Mesothelial cell of epicardium (in vitro differentiated cells): ENCODE results near the gene SPOCK1. TPM values are rescaled to one million over a fixed set of nuclear protein-coding genes. Genes with fewer than 3 reads are reported as not detected.

Source experiments
- DNase-seq, 2 experiments: peaks; one replicate each; pipeline ENCODE4 v3.0.0; 2021; ENCODE audit warnings: low spot score in 2 of 2; ENCODE audit not compliant: unreplicated experiment in 2 of 2
- H3K27ac Mint-ChIP-seq: 2 replicates; pipeline ENCODE4 v1.8.0; 2021; ENCODE audit warnings: mixed read lengths
- H3K27me3 Mint-ChIP-seq: 2 replicates; pipeline ENCODE4 v1.8.0; 2021; ENCODE audit warnings: low read depth, mixed read lengths
- H3K36me3 Mint-ChIP-seq: 2 replicates; pipeline ENCODE4 v1.8.0; 2021; ENCODE audit warnings: mixed read lengths
- H3K4me1 Mint-ChIP-seq: 2 replicates; pipeline ENCODE4 v1.8.0; 2021; ENCODE audit warnings: mixed read lengths
- H3K4me3 Mint-ChIP-seq: 2 replicates; pipeline ENCODE4 v1.8.0; 2021; ENCODE audit warnings: mild to moderate bottlenecking, moderate library complexity, mixed read lengths
- H3K9me3 Mint-ChIP-seq: 2 replicates; pipeline ENCODE4 v1.8.0; 2021; ENCODE audit warnings: mixed read lengths
- total RNA-seq: library from RNA; stranded (reverse); gene quantifications from 3 replicates; pipeline ENCODE4 v1.2.1, GENCODE V29; 2021
- TF ChIP-seq, protein P1 (sequence below): fragments of 200-600 bp; sonication (generic); IDR thresholded peaks from one replicate; pipeline ENCODE4 v1.5.0; 2021; ENCODE audit warnings: antibody characterized with exemption; ENCODE audit not compliant: unreplicated experiment

The SPOCK1 gene
- total RNA-seq, 1 donor from 2014 or later, result 6.6 TPM

DNA sequence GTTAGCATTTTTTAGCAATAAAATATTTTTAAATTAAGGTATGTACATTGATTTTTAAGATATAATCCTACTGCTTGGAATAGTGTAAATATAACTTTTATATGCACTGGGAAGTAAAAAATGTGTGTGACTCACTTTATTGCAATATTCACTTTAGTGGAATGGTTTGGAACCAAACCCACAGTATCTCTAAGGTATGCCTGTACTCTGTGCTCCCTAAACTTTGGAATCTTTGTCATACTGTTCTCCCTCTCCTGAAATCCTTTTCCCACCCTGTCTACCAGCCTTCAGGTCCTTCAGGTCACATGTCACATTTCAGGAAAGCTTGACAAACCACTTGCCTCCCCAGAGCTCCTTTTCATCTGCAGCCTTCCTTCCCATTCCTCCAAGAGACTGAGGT lies 308.7 kb downstream of the SPOCK1 start:
- Mint-ChIP-seq H3K9me3 (no peaks in the 10 kb centered on the region), H3K4me1 (no peaks in the 10 kb centered on the region), H3K4me3 (no peak overlapping the region), H3K36me3 (no peaks in the 10 kb centered on the region), H3K27me3 (peaks cover 28% of the 10 kb centered on the region), H3K27ac (no peak overlapping the region)
- DNase-seq, result no peak
- TF ChIP-seq, protein P1, sequence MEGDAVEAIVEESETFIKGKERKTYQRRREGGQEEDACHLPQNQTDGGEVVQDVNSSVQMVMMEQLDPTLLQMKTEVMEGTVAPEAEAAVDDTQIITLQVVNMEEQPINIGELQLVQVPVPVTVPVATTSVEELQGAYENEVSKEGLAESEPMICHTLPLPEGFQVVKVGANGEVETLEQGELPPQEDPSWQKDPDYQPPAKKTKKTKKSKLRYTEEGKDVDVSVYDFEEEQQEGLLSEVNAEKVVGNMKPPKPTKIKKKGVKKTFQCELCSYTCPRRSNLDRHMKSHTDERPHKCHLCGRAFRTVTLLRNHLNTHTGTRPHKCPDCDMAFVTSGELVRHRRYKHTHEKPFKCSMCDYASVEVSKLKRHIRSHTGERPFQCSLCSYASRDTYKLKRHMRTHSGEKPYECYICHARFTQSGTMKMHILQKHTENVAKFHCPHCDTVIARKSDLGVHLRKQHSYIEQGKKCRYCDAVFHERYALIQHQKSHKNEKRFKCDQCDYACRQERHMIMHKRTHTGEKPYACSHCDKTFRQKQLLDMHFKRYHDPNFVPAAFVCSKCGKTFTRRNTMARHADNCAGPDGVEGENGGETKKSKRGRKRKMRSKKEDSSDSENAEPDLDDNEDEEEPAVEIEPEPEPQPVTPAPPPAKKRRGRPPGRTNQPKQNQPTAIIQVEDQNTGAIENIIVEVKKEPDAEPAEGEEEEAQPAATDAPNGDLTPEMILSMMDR, result no peak

DNA sequence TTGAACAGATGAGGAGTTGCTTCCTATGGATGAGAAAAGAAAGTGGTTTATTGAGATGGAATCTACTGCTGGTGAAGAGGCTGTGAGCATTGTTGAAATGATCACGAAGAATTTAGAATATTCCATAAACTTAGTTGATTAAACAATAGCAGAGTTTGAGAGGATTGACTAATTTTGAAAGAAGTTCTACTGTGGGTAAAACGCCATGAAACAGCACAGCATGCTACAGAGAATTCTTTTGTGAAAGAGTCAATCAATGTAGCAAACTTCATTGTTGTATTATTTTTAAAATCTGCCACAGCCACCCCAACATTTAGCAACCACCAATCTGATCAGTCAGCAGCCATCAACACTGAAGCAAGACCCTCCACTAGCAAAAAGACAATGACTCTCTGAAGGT lies 309.1 kb downstream of the SPOCK1 start:
- H3K27me3 Mint-ChIP-seq, result peaks cover 28% of the 10 kb centered on the region
- no peak overlapping the region for H3K4me3 Mint-ChIP-seq
- no peak for DNase-seq
- TF ChIP-seq, protein P1, result no peak
- H3K36me3 Mint-ChIP-seq, result no peaks in the 10 kb centered on the region
- no peak overlapping the region for H3K27ac Mint-ChIP-seq
- no peaks in the 10 kb centered on the region for H3K9me3 Mint-ChIP-seq
- no peaks in the 10 kb centered on the region for H3K4me1 Mint-ChIP-seq

DNA sequence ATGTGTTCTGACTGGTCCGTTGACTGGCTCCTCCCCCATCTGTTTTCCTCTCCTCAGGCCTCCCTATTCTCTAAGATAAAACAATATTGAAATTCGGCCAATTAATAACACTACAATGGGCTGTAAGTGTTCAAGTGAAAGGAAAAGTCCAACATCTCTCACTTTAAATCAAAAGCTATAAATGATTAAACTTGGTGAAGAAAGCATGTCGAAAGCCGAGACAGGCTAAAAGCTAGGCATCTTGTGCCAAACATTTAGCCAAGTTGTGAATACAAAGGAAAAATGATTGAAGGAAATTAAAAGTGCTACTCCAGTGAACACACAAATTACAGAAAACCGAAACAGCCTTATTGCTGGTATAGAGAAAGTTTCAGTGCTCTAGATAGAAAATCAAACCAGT lies 310.6 kb downstream of the SPOCK1 start:
- H3K9me3 Mint-ChIP-seq, result no peaks in the 10 kb centered on the region
- TF ChIP-seq, protein P1, result no peak
- no peak for DNase-seq
- no peaks in the 10 kb centered on the region for H3K36me3 Mint-ChIP-seq
- peaks cover 31% of the 10 kb centered on the region for H3K27me3 Mint-ChIP-seq
- no peak overlapping the region for H3K4me3 Mint-ChIP-seq
- H3K27ac Mint-ChIP-seq, result no peak overlapping the region
- no peaks in the 10 kb centered on the region for H3K4me1 Mint-ChIP-seq

DNA sequence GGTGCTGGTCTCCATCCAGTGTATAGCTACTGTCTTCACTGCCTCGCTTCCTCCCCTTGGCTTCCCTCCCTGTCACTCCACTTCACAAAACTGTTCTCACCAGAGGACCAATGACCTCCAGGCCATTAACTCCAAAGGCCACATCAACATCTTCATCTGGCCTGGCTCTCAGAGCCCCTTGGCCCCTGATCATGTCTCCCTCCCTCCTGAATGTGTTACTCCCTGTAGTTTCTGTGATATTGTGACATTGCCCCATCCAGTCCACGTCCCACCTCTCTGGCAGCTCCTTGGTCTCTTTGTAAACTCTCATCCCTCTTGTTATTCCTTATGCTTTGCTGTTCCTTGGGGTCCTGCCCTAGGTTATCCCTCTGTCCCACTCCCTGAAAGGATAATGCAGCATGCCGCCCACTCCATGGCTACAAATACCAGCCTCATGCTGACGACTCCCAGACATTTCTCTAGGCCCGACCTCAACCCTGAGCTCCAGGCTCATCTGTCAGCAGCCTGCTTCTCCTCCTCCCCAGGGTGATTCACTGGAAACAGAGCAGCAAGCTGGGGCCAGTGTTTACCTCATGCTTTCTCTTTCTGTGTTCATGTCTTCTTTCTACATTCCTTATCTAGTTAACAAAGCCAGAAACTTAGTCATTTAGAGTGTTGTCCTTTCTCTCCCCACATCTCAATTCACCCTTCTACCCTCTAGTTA lies 312.2 kb downstream of the SPOCK1 start:
- DNase-seq, result no peak
- Mint-ChIP-seq H3K9me3 (no peaks in the 10 kb centered on the region), H3K4me1 (no peaks in the 10 kb centered on the region), H3K4me3 (no peak overlapping the region), H3K27me3 (peaks cover 32% of the 10 kb centered on the region), H3K27ac (no peak overlapping the region), H3K36me3 (no peaks in the 10 kb centered on the region)
- TF ChIP-seq, protein P1, result no peak

DNA sequence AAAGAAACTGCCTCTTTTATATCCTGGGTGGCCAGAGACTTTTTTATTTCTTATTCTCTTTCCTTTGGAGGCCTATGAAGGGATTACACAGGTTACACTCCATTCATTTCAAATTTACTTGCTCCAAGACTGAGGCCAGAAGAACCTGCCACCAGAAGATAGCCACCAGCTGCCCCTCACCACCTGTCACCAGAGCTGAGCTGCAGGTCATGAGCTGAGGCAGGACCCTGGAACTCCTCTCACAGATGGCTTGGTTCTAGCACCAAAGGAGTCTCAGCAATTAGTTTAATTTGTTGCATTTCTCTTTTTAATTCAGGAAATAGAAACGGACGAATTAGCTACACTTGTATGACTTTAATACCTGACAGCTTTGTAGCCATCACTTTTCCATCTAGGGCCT lies 313.9 kb downstream of the SPOCK1 start:
- Mint-ChIP-seq H3K4me3 (no peak overlapping the region), H3K4me1 (no peaks in the 10 kb centered on the region), H3K27ac (no peak overlapping the region), H3K9me3 (no peaks in the 10 kb centered on the region), H3K36me3 (no peaks in the 10 kb centered on the region), H3K27me3 (peaks cover 35% of the 10 kb centered on the region)
- TF ChIP-seq, protein P1, result no peak
- no peak for DNase-seq

DNA sequence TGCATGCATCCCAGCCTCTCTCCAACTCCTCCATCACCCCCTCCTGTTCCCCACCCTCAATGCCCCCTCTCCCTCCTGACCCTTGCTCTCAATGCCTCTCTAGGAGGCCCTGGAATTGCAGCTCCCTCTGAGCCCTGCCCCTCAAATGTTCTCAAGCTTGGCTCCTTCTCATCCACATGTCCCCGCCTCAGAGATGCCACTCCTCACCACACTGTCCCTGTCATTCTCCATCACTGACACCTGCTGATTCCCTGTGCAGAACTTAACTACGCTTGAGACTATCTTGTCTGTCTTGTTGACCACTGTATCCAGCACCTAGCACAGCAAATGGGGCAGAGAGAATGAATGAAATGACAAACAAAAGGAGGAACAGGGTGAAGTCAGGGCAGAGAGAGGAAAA lies 314.4 kb downstream of the SPOCK1 start:
- no peak for DNase-seq
- TF ChIP-seq, protein P1, result no peak
- H3K4me1 Mint-ChIP-seq, result no peaks in the 10 kb centered on the region
- H3K9me3 Mint-ChIP-seq, result no peaks in the 10 kb centered on the region
- H3K27ac Mint-ChIP-seq, result no peak overlapping the region
- H3K4me3 Mint-ChIP-seq, result no peak overlapping the region
- no peaks in the 10 kb centered on the region for H3K36me3 Mint-ChIP-seq
- H3K27me3 Mint-ChIP-seq, result peaks cover 35% of the 10 kb centered on the region
